CD4-positive, CD25-positive, alpha-beta regulatory T cell (primary cell): ENCODE data around the gene MET. TPM values are rescaled to one million over a fixed set of nuclear protein-coding genes. Genes with fewer than 3 reads are reported as not detected.

Source experiments
- ATAC-seq, 2 donors: fragments of 150-1000 bp; cut with Tn5 transposase; one replicate each; pipeline ENCODE4 v1.10.0; 2021; ENCODE audit warnings: low read depth in 2 of 2, moderate number of reproducible peaks in 2 of 2, moderate library complexity in 1 of 2
- DNase-seq, 3 donors: peaks; one replicate each; pipeline versions ENCODE4 v3.0.0 to v3.0.0-alpha.2; 2012 to 2022; ENCODE audit warnings: mixed read lengths in 1 of 3
- H3K27ac ChIP-seq: one replicate; pipeline ENCODE4 v1.7.0; 2013; ENCODE audit warnings: mild to moderate bottlenecking, low read length; ENCODE audit not compliant: insufficient read depth, poor library complexity, severe bottlenecking
- H3K27me3 ChIP-seq: one replicate; pipeline ENCODE4 v1.7.0; 2013; ENCODE audit warnings: low read length; ENCODE audit not compliant: control insufficient read depth, insufficient read depth
- H3K36me3 ChIP-seq: one replicate; pipeline ENCODE4 v1.7.0; 2013; ENCODE audit warnings: mild to moderate bottlenecking, low read length, moderate library complexity; ENCODE audit not compliant: control insufficient read depth, insufficient read depth
- H3K4me1 ChIP-seq: 2 replicates; pipeline ENCODE4 v1.7.0; 2013; ENCODE audit warnings: mild to moderate bottlenecking, low read length; ENCODE audit not compliant: insufficient read depth, control insufficient read depth, poor library complexity, severe bottlenecking
- H3K4me3 ChIP-seq: one replicate; pipeline ENCODE4 v1.7.0; 2013; ENCODE audit warnings: low read depth, mild to moderate bottlenecking, low read length, moderate library complexity
- H3K9me3 ChIP-seq, 2 experiments: 1 replicate in 1 of 2; 2 replicates in 1 of 2; pipeline ENCODE4 v1.7.0; 2013; ENCODE audit warnings: low read length in 2 of 2, mild to moderate bottlenecking in 1 of 2, moderate library complexity in 1 of 2; ENCODE audit not compliant: control insufficient read depth in 2 of 2
- H3K27ac Mint-ChIP-seq, 3 donors: one replicate each; pipeline ENCODE4 v1.8.0; 2020 to 2022; ENCODE audit warnings: mild to moderate bottlenecking in 3 of 3, mixed read lengths in 3 of 3, moderate library complexity in 2 of 3
- H3K27me3 Mint-ChIP-seq: one replicate; pipeline ENCODE4 v1.8.0; 2022; ENCODE audit warnings: mild to moderate bottlenecking, mixed read lengths
- H3K36me3 Mint-ChIP-seq: one replicate; pipeline ENCODE4 v1.8.0; 2020; ENCODE audit warnings: mixed read lengths
- H3K4me1 Mint-ChIP-seq, 4 donors: one replicate each; pipeline ENCODE4 v1.8.0; 2020 to 2022; ENCODE audit warnings: mixed read lengths in 4 of 4, mild to moderate bottlenecking in 1 of 4
- H3K4me3 Mint-ChIP-seq, 4 donors: one replicate each; pipeline ENCODE4 v1.8.0; 2020 to 2022; ENCODE audit warnings: mild to moderate bottlenecking in 4 of 4, mixed read lengths in 4 of 4, moderate library complexity in 3 of 4
- H3K9me3 Mint-ChIP-seq, 7 donors: one replicate each; pipeline ENCODE4 v1.8.0; 2020 to 2022; ENCODE audit warnings: mixed read lengths in 7 of 7, mild to moderate bottlenecking in 3 of 7, moderate library complexity in 2 of 7
- polyA plus RNA-seq, 4 donors: library from polyadenylated mRNA; unstranded; fragments of 300-500 nt; fragmentation: Illumina TruSeq; gene quantifications; one replicate each; pipeline ENCODE4 v1.2.3, GENCODE V29; 2021
- total RNA-seq: library from RNA; stranded (reverse); gene quantifications from one replicate; pipeline ENCODE4 v1.2.3, GENCODE V29; 2022

Gene MET
- total and polyA plus RNA-seq, 5 donors from 2014 or later = not detected

- Histone ChIP-seq H3K4me1 (no peaks in the 10 kb centered on the region), H3K27me3 (peaks cover 4% of the 10 kb centered on the region), H3K4me3 (no peak overlapping the region), H3K9me3 (no peaks in the 10 kb centered on the region), H3K36me3 (no peaks in the 10 kb centered on the region), H3K27ac (no peak overlapping the region)
- DNase-seq (no peak), ATAC-seq (no peak)
- H3K4me3 Mint-ChIP-seq = no peak overlapping the region
- peaks cover 10% of the 10 kb centered on the region for H3K27me3 Mint-ChIP-seq
- H3K4me1 Mint-ChIP-seq = no peaks in the 10 kb centered on the region
- H3K27ac Mint-ChIP-seq = no peak overlapping the region
- no peaks in the 10 kb centered on the region for H3K9me3 Mint-ChIP-seq
- no peaks in the 10 kb centered on the region for H3K36me3 Mint-ChIP-seq
Measured at GRCh38 chr7:116777651-116778281, 105.8 kb downstream of the MET start.

- no peaks in the 10 kb centered on the region for H3K9me3 Mint-ChIP-seq
- Histone ChIP-seq H3K36me3 (no peaks in the 10 kb centered on the region), H3K4me3 (no peak overlapping the region), H3K27me3 (no peaks in the 10 kb centered on the region), H3K4me1 (no peaks in the 10 kb centered on the region), H3K9me3 (no peaks in the 10 kb centered on the region), H3K27ac (no peak overlapping the region)
- H3K36me3 Mint-ChIP-seq = no peaks in the 10 kb centered on the region
- DNase-seq = no peak
- no peak for ATAC-seq
- H3K27me3 Mint-ChIP-seq = peaks cover 4% of the 10 kb centered on the region
- no peaks in the 10 kb centered on the region for H3K4me1 Mint-ChIP-seq
- H3K4me3 Mint-ChIP-seq = no peak overlapping the region
- H3K27ac Mint-ChIP-seq = no peak overlapping the region
Measured at GRCh38 chr7:116779216-116779615, 107.2 kb downstream of the MET start.

- Histone ChIP-seq H3K27me3 (no peaks in the 10 kb centered on the region), H3K9me3 (no peaks in the 10 kb centered on the region), H3K4me1 (no peaks in the 10 kb centered on the region), H3K36me3 (no peaks in the 10 kb centered on the region), H3K27ac (no peak overlapping the region), H3K4me3 (no peak overlapping the region)
- Mint-ChIP-seq H3K4me1 (no peaks in the 10 kb centered on the region), H3K4me3 (no peak overlapping the region), H3K9me3 (no peaks in the 10 kb centered on the region), H3K36me3 (no peaks in the 10 kb centered on the region), H3K27ac (no peak overlapping the region), H3K27me3 (peaks cover under 1% of the 10 kb centered on the region)
- DNase-seq (no peak), ATAC-seq (no peak)
Measured at GRCh38 chr7:116779931-116780330, 107.9 kb downstream of the MET start.

GRCh38 chr7:116780521-116780920, 108.5 kb downstream of the MET start:
- no peak for DNase-seq
- no peaks in the 10 kb centered on the region for H3K9me3 ChIP-seq
- no peak for ATAC-seq
- no peak overlapping the region for H3K4me3 ChIP-seq
- Mint-ChIP-seq H3K27ac (no peak overlapping the region), H3K9me3 (no peaks in the 10 kb centered on the region), H3K27me3 (no peaks in the 10 kb centered on the region), H3K4me1 (no peaks in the 10 kb centered on the region), H3K4me3 (no peak overlapping the region), H3K36me3 (no peaks in the 10 kb centered on the region)
- no peaks in the 10 kb centered on the region for H3K27me3 ChIP-seq
- H3K27ac ChIP-seq = no peak overlapping the region
- no peaks in the 10 kb centered on the region for H3K36me3 ChIP-seq
- no peaks in the 10 kb centered on the region for H3K4me1 ChIP-seq

GRCh38 chr7:116780966-116781365, 109.0 kb downstream of the MET start:
- Histone ChIP-seq H3K27ac (no peak overlapping the region), H3K4me3 (no peak overlapping the region), H3K4me1 (no peaks in the 10 kb centered on the region), H3K9me3 (no peaks in the 10 kb centered on the region), H3K27me3 (no peaks in the 10 kb centered on the region), H3K36me3 (no peaks in the 10 kb centered on the region)
- ATAC-seq = no peak
- Mint-ChIP-seq H3K36me3 (no peaks in the 10 kb centered on the region), H3K4me1 (no peaks in the 10 kb centered on the region), H3K4me3 (no peak overlapping the region), H3K9me3 (no peaks in the 10 kb centered on the region), H3K27ac (no peak overlapping the region), H3K27me3 (no peaks in the 10 kb centered on the region)
- no peak for DNase-seq

GRCh38 chr7:116781584-116781983, 109.6 kb downstream of the MET start:
- Histone ChIP-seq H3K27ac (no peak overlapping the region), H3K9me3 (no peaks in the 10 kb centered on the region), H3K36me3 (no peaks in the 10 kb centered on the region), H3K4me3 (no peak overlapping the region), H3K27me3 (no peaks in the 10 kb centered on the region), H3K4me1 (no peaks in the 10 kb centered on the region)
- H3K27me3 Mint-ChIP-seq = no peaks in the 10 kb centered on the region
- H3K36me3 Mint-ChIP-seq = no peaks in the 10 kb centered on the region
- ATAC-seq (no peak), DNase-seq (no peak)
- no peak overlapping the region for H3K4me3 Mint-ChIP-seq
- no peaks in the 10 kb centered on the region for H3K9me3 Mint-ChIP-seq
- no peak overlapping the region for H3K27ac Mint-ChIP-seq
- no peaks in the 10 kb centered on the region for H3K4me1 Mint-ChIP-seq

GRCh38 chr7:116782177-116782711, 110.2 kb downstream of the MET start:
- H3K27me3 Mint-ChIP-seq = no peaks in the 10 kb centered on the region
- no peaks in the 10 kb centered on the region for H3K36me3 Mint-ChIP-seq
- no peak for DNase-seq
- Histone ChIP-seq H3K36me3 (no peaks in the 10 kb centered on the region), H3K27me3 (no peaks in the 10 kb centered on the region), H3K4me1 (no peaks in the 10 kb centered on the region), H3K4me3 (no peak overlapping the region), H3K9me3 (no peaks in the 10 kb centered on the region), H3K27ac (no peak overlapping the region)
- no peak for ATAC-seq
- no peaks in the 10 kb centered on the region for H3K9me3 Mint-ChIP-seq
- no peak overlapping the region for H3K4me3 Mint-ChIP-seq
- no peaks in the 10 kb centered on the region for H3K4me1 Mint-ChIP-seq
- H3K27ac Mint-ChIP-seq = no peak overlapping the region

- Mint-ChIP-seq H3K4me1 (no peaks in the 10 kb centered on the region), H3K27ac (no peak overlapping the region), H3K36me3 (no peaks in the 10 kb centered on the region), H3K27me3 (no peaks in the 10 kb centered on the region), H3K4me3 (no peak overlapping the region), H3K9me3 (no peaks in the 10 kb centered on the region)
- Histone ChIP-seq H3K36me3 (no peaks in the 10 kb centered on the region), H3K27me3 (no peaks in the 10 kb centered on the region), H3K4me3 (no peak overlapping the region), H3K4me1 (no peaks in the 10 kb centered on the region), H3K27ac (no peak overlapping the region), H3K9me3 (no peaks in the 10 kb centered on the region)
- DNase-seq (no peak), ATAC-seq (no peak)
Measured at GRCh38 chr7:116783666-116784318, 111.8 kb downstream of the MET start.
